ENCODE measurements around the gene UTP15. TPM values are rescaled to one million over a fixed set of nuclear protein-coding genes. Genes with fewer than 3 reads are reported as not detected.

Gene UTP15
- total RNA-seq, 2 experiments from 2014 or later: 57.2 to 57.7 TPM

- H3K4me3 Mint-ChIP-seq: no peak overlapping the region
- DNase-seq: no peak
- no peaks in the 10 kb centered on the region for H3K9me3 Mint-ChIP-seq
- no peak overlapping the region for H3K27ac Mint-ChIP-seq
- H3K27me3 Mint-ChIP-seq: peaks cover 67% of the 10 kb centered on the region
- H3K36me3 Mint-ChIP-seq: no peaks in the 10 kb centered on the region
- H3K4me1 Mint-ChIP-seq: no peaks in the 10 kb centered on the region
Observed at GRCh38 chr5:73625372-73625943, 59.9 kb downstream of the UTP15 start.

- H3K27me3 Mint-ChIP-seq: peaks cover 64% of the 10 kb centered on the region
- H3K27ac Mint-ChIP-seq: no peak within 1 kb of the TSS
- peak within 1 kb of the TSS; percentile 14 for H3K4me3 Mint-ChIP-seq
- DNase-seq: peak; percentile 42
- no peaks in the 10 kb centered on the region for H3K9me3 Mint-ChIP-seq
- no peaks in the 10 kb centered on the region for H3K4me1 Mint-ChIP-seq
- no peaks in the 10 kb centered on the region for H3K36me3 Mint-ChIP-seq
Observed at GRCh38 chr5:73625944-73626811, 60.6 kb downstream of the UTP15 start, which contains the start of gene ARHGEF28. Gene ARHGEF28 (plus strand): TSS chr5:73626196. CDS start chr5:73684852, 58,656 bp downstream.

- H3K4me3 Mint-ChIP-seq: peak overlapping the region; percentile 10
- H3K27me3 Mint-ChIP-seq: peaks cover 63% of the 10 kb centered on the region
Observed at GRCh38 chr5:73626814-73627313, 61.3 kb downstream of the UTP15 start.

GRCh38 chr5:73629456-73629855 is 63.9 kb downstream of the UTP15 start:
- Mint-ChIP-seq H3K36me3 (no peaks in the 10 kb centered on the region), H3K4me1 (no peaks in the 10 kb centered on the region), H3K4me3 (no peak overlapping the region), H3K27ac (no peak overlapping the region), H3K27me3 (peaks cover 48% of the 10 kb centered on the region), H3K9me3 (no peaks in the 10 kb centered on the region)
- no peak for DNase-seq

More at GRCh38 chr5:73626814-73627313, 61.3 kb downstream of the UTP15 start:
- Mint-ChIP-seq H3K36me3 (no peaks in the 10 kb centered on the region), H3K4me1 (no peaks in the 10 kb centered on the region), H3K27ac (no peak overlapping the region), H3K9me3 (no peaks in the 10 kb centered on the region)
- no peak for DNase-seq

DNA sequence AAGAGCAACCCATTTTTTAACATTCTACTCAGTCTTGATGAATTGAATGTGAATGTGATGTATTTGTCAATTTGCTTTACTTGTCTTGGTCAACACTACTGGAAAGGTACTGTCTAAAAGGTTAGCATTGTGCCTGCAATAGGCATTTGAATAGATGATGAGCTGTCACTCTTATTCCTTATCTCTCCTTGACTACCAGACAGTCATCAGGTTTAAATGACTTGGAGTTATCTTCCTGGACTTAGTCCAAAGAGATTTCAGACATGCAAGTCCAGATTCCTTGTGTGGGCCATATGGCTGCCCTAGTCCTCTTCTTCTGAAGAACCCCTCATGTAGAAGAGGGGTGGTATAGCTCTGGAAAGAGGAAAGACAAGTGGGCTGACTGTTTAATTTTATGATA is 65.2 kb downstream of the UTP15 start:
- Mint-ChIP-seq H3K4me3 (no peak overlapping the region), H3K27me3 (peaks cover 54% of the 10 kb centered on the region), H3K36me3 (no peaks in the 10 kb centered on the region), H3K27ac (no peak overlapping the region), H3K4me1 (no peaks in the 10 kb centered on the region), H3K9me3 (no peaks in the 10 kb centered on the region)
- DNase-seq: no peak

DNA sequence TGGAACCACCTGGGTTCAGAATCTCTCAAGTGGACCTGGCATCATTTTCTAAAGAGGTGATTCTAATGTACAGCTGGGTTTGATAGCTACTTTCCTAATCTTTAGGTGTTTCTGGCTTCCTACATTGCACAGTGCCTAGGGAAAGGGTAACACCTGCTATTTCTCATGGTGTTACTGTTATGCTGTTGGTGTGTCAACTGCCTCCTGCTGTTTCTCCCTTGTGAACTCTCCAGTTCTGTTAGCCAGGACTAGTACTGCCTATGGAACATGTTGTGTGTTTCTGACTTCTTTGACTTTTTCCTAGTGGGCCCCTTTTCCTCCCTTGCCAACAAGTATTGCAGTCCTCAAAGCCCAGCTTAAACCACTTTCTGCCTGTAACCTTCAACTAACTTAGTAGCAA is 66.0 kb downstream of the UTP15 start:
- H3K27me3 Mint-ChIP-seq: peaks cover 50% of the 10 kb centered on the region
- H3K4me3 Mint-ChIP-seq: no peak overlapping the region
- DNase-seq: no peak
- H3K9me3 Mint-ChIP-seq: no peaks in the 10 kb centered on the region
- no peaks in the 10 kb centered on the region for H3K4me1 Mint-ChIP-seq
- H3K36me3 Mint-ChIP-seq: no peaks in the 10 kb centered on the region
- H3K27ac Mint-ChIP-seq: no peak overlapping the region

Other genes starting within 250 kb of the UTP15 start
- under 1 TPM; 0.45 to 0.58 TPM for gene FOXD1, start 117.0 kb upstream of the UTP15 start, total RNA-seq
- 1,000 to 10,000 TPM; 1,092 to 1,163 TPM for gene BTF3, start 67.3 kb upstream of the UTP15 start, total RNA-seq
- gene ANKRA2, start 104 bp upstream of the UTP15 start, total RNA-seq: 10 to 100 TPM; 14.3 to 15.6 TPM
- not detected for gene ARHGEF28, start 60.5 kb downstream of the UTP15 start, total RNA-seq